Hepatocyte (in vitro differentiated cells): Measurements from ENCODE around the gene RAP1GAP. TPM values are rescaled to one million over a fixed set of nuclear protein-coding genes. Genes with fewer than 3 reads are reported as not detected.
"Not testable (repeated sequence)": the region's sequence is repeated elsewhere in the genome, so short reads cannot be mapped to it uniquely, and the experiment has no call there.

Experiments
- DNase-seq: peaks from one replicate; pipeline ENCODE4 v3.0.0-alpha.2; 2016; ENCODE audit warnings: low spot score
- H2AFZ ChIP-seq: fragments of 200-600 bp; sonication (generic); 2 replicates; pipeline ENCODE4 v1.6.0; 2016; ENCODE audit warnings: antibody characterized with exemption, mild to moderate bottlenecking
- H3K27ac ChIP-seq: fragments of 200-600 bp; sonication (generic); 2 replicates; pipeline ENCODE4 v1.5.1; 2016; ENCODE audit warnings: mild to moderate bottlenecking
- H3K27me3 ChIP-seq: fragments of 200-600 bp; sonication (generic); 2 replicates; pipeline ENCODE4 v1.6.1; 2016
- H3K36me3 ChIP-seq: fragments of 200-600 bp; sonication (generic); replicated peaks from 2 replicates; pipeline ENCODE4 v1.5.1; 2016; ENCODE audit warnings: low read depth; ENCODE audit not compliant: insufficient read depth
- H3K4me1 ChIP-seq: fragments of 200-600 bp; sonication (generic); 2 replicates; pipeline ENCODE4 v1.5.1; 2016; ENCODE audit warnings: mild to moderate bottlenecking, moderate library complexity; ENCODE audit not compliant: insufficient read depth
- H3K4me2 ChIP-seq: fragments of 200-600 bp; sonication (generic); 2 replicates; pipeline ENCODE4 v1.6.0; 2016
- H3K4me3 ChIP-seq: fragments of 200-600 bp; sonication (generic); 2 replicates; pipeline ENCODE4 v1.5.1; 2016; ENCODE audit warnings: mild to moderate bottlenecking
- H3K79me2 ChIP-seq: fragments of 200-600 bp; sonication (generic); 2 replicates; pipeline ENCODE4 v1.6.0; 2017; ENCODE audit warnings: mild to moderate bottlenecking
- H3K9me2 ChIP-seq: fragments of 200-600 bp; sonication (generic); replicated peaks from 2 replicates; pipeline ENCODE4 v1.6.0; 2017; ENCODE audit warnings: mild to moderate bottlenecking; ENCODE audit not compliant: insufficient read depth
- H3K9me3 ChIP-seq: fragments of 200-600 bp; sonication (generic); 2 replicates; pipeline ENCODE4 v1.5.1; 2016; ENCODE audit warnings: low read depth, mild to moderate bottlenecking
- H4K20me1 ChIP-seq: fragments of 200-600 bp; sonication (generic); 2 replicates; pipeline ENCODE4 v1.6.0; 2016; ENCODE audit warnings: mild to moderate bottlenecking; ENCODE audit not compliant: insufficient read depth, poor library complexity, severe bottlenecking
- EZH2 ChIP-seq: fragments of 200-600 bp; sonication (generic); IDR thresholded peaks from 2 replicates; pipeline ENCODE4 v1.6.1; 2016; ENCODE audit warnings: antibody characterized with exemption, mild to moderate bottlenecking, borderline replicate concordance
- EZH2phosphoT487 ChIP-seq: fragments of 200-600 bp; sonication (generic); IDR thresholded peaks from one replicate; pipeline ENCODE4 v1.6.1; 2018; ENCODE audit warnings: antibody characterized with exemption, mild to moderate bottlenecking, low read depth, moderate library complexity; ENCODE audit not compliant: unreplicated experiment, severe bottlenecking
- WGBS: methylation state at CpG from one replicate; pipeline ENCODE4 v1.1.6; 2016; ENCODE audit warnings: low lambda C conversion rate; ENCODE audit errors: missing lambda C conversion rate; 5-methylcytosine and 5-hydroxymethylcytosine counted together
- polyA plus RNA-seq: library from polyadenylated mRNA; unstranded; fragments of >200 nt; fragmentation: Nextera tagmentation; extraction: Ambion mirVana; gene quantifications from 2 replicates; pipeline ENCODE4 v1.2.1, GENCODE V29; 2016
- total RNA-seq: library from RNA; depleted of rRNA; stranded (reverse); fragments of >200 nt; gene quantifications from 2 replicates; pipeline ENCODE4 v1.2.3, GENCODE V29; 2014
- TF ChIP-seq, protein P1 (sequence below): fragments of 200-600 bp; sonication (generic); IDR thresholded peaks from 2 replicates; pipeline ENCODE4 v1.5.1; 2016; ENCODE audit warnings: antibody characterized with exemption, mild to moderate bottlenecking; ENCODE audit not compliant: poor library complexity

Gene RAP1GAP
- total and polyA plus RNA-seq, 2 experiments from 2014 or later = 12.3 to 18.0 TPM

DNA sequence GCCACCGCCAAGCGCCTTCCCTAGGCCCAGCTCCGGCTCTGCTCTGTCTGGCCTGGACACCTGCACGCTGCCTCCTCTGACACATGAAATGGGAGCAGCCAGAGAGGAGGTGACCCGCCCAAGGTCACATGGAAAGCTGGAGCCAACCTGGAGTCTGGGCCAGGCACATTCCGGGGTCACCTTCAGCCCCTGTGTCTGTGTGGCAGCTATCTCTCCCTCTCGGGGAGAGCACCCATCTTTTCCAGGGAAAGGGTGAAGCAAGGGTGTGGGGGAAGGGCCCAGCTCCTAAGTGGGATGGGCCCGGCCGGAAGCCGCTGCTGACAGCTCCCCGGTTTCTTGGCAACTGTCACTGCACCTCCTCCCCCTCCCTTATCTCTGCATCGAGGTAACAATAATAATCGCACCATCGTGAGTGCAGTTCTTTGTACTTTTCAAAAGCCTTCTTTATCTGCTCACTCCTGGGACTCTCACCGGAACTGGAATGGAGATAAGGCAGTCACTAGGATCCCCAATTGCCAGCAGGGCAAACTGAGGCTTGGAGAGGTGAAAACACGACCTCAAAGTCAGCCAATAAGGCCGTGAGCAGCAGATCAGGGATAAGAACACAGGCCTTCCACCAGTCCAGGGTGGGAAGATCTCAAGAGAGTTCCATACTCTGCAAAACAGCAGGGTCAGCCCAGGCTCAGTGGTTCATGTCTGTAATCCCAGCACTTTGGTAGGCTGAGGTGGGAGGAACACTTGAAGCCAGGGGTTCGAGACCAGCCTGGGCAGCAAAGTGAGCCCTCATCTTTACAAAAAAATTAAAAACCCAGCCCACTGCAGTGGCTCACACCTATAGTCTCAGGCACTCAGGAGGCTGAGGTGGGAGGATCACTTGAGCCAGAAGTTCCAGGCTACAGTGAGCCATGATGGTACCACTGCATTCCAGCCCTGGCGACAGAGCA is 36.9 kb downstream of the RAP1GAP start:
- Histone ChIP-seq H3K79me2 (no peaks in the 10 kb centered on the region), H3K27ac (peak overlapping the region; percentile 67), H3K9me3 (no peaks in the 10 kb centered on the region), H4K20me1 (no peaks in the 10 kb centered on the region), H3K4me2 (no peak overlapping the region), H3K36me3 (no peaks in the 10 kb centered on the region), H3K27me3 (no peaks in the 10 kb centered on the region), H3K9me2 (no peaks in the 10 kb centered on the region), H3K4me1 (peaks cover 10% of the 10 kb centered on the region), H2AFZ (no peak overlapping the region), H3K4me3 (no peak overlapping the region)
- TF ChIP-seq EZH2phosphoT487 = no peak
- no peak for TF ChIP-seq EZH2
- TF ChIP-seq, protein P1, sequence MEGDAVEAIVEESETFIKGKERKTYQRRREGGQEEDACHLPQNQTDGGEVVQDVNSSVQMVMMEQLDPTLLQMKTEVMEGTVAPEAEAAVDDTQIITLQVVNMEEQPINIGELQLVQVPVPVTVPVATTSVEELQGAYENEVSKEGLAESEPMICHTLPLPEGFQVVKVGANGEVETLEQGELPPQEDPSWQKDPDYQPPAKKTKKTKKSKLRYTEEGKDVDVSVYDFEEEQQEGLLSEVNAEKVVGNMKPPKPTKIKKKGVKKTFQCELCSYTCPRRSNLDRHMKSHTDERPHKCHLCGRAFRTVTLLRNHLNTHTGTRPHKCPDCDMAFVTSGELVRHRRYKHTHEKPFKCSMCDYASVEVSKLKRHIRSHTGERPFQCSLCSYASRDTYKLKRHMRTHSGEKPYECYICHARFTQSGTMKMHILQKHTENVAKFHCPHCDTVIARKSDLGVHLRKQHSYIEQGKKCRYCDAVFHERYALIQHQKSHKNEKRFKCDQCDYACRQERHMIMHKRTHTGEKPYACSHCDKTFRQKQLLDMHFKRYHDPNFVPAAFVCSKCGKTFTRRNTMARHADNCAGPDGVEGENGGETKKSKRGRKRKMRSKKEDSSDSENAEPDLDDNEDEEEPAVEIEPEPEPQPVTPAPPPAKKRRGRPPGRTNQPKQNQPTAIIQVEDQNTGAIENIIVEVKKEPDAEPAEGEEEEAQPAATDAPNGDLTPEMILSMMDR = no peak
- WGBS = 53% methylated on average over 18 of the region's 19 CpGs
- peak; percentile 79 for DNase-seq

GRCh38 chr1:21631590-21631943 is 37.6 kb downstream of the RAP1GAP start:
- not testable (repeated sequence) for H3K27me3 ChIP-seq, H3K9me2 ChIP-seq
- 92% methylated on average over 8 of the region's 8 CpGs for WGBS

DNA sequence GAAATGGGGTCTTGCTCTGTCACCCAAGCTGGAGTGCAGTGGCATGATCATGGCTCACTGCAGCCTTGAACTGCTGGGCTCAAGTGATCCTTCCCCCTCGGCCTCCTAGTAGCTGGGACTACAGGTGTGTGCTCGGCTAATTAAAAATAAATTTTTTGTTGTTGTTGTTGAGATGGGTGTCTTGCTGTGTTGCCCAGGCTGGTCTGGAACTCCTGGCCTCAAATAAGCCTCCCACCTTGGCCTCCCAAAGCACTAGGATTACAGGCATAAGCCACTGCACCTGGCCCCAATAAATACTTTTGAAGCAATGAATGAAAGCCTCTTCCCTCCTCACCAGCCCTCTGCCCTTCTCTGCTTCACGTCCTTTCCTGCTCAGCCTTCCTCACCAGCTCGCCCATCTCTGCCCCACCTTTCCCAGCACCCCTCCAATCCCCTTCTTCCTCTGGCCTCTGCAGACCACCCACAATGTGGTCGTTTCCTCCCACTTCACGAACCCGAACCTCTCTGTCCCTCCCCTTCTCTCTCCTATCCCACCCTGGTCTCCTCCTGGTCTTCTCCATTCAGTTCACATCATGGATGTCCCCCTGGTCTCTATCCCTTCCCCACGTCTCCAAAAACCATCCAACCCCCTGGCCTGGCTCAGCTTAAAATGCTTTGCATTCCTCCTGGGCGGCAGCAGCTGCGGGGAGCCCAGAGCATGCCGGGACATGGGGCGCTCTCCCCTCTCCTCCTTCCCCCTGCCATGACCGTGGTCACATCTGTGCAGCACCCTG is 38.4 kb downstream of the RAP1GAP start:
- H3K4me3 ChIP-seq = no peak overlapping the region
- H3K4me1 ChIP-seq = peaks cover 10% of the 10 kb centered on the region
- H3K27ac ChIP-seq = no peak overlapping the region
- no peaks in the 10 kb centered on the region for H3K9me2 ChIP-seq
- no peaks in the 10 kb centered on the region for H3K36me3 ChIP-seq
- H3K9me3 ChIP-seq = no peaks in the 10 kb centered on the region
- no peak overlapping the region for H2AFZ ChIP-seq
- DNase-seq = no peak
- H4K20me1 ChIP-seq = no peaks in the 10 kb centered on the region
- no peaks in the 10 kb centered on the region for H3K27me3 ChIP-seq
- 46% methylated on average over 13 of the region's 13 CpGs for WGBS
- H3K4me2 ChIP-seq = no peak overlapping the region
- H3K79me2 ChIP-seq = no peaks in the 10 kb centered on the region
- TF ChIP-seq EZH2 = no peak
- no peak for TF ChIP-seq EZH2phosphoT487
- TF ChIP-seq, protein P1 = no peak

More at GRCh38 chr1:21631590-21631943, 37.6 kb downstream of the RAP1GAP start:
- H3K9me3 ChIP-seq, DNase-seq, H2AFZ ChIP-seq, H3K36me3 ChIP-seq, H4K20me1 ChIP-seq, H3K4me2 ChIP-seq, H3K79me2 ChIP-seq, H3K4me3 ChIP-seq: not testable (repeated sequence)
- H3K27ac ChIP-seq = peak overlapping the region; percentile 62
- peaks cover 10% of the 10 kb centered on the region for H3K4me1 ChIP-seq

DNA sequence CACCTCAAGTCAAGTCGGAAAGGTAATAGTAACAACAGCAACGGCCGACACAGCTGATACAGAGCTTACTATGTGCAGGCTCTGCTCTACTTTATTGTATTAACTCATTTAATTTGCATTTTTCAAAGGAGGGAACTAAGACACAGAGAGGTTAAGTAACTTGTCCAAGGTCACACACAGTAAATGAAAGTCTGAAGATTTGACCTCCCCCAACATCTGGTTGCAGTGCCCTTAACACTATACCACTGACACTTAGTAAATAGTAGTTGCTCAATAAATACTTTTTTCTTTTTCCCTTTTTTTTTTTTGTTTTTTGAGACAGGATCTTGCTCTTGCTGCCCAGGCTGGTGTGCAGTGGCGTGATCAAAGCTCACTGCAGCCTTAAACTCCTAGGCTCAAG is 39.2 kb downstream of the RAP1GAP start:
- Histone ChIP-seq H3K4me3 (no peak overlapping the region), H3K79me2 (no peaks in the 10 kb centered on the region), H3K4me1 (peaks cover 10% of the 10 kb centered on the region), H2AFZ (no peak overlapping the region), H3K36me3 (no peaks in the 10 kb centered on the region), H3K9me2 (no peaks in the 10 kb centered on the region), H3K9me3 (no peaks in the 10 kb centered on the region), H4K20me1 (no peaks in the 10 kb centered on the region), H3K4me2 (no peak overlapping the region), H3K27ac (no peak overlapping the region), H3K27me3 (no peaks in the 10 kb centered on the region)
- TF ChIP-seq, protein P1 = no peak
- TF ChIP-seq EZH2 (no peak), EZH2phosphoT487 (no peak)
- WGBS = 94% methylated on average over 4 of the region's 4 CpGs
- DNase-seq = no peak
